ENCODE data around the gene RBKS.

GRCh38 chr2:27888790-27889189 is 1.4 kb downstream of the RBKS start:
- TF ChIP-seq USF2 (IDR thresholded peaks at IDR 0.05; ENCODE audit: borderline replicate concordance, low read depth, low read length) (no peak), YY1 (IDR thresholded peaks at IDR 0.05; ENCODE audit: low read depth) (no peak), CTCF (IDR thresholded peaks at IDR 0.05) (no peak), POLR2AphosphoS5 (IDR thresholded peaks at IDR 0.05; ENCODE audit: low read depth, low read length) (peak; percentile 57; the same call in 1 of the 2 replicates), MXI1 (IDR thresholded peaks at IDR 0.05; ENCODE audit: low read depth, low read length) (no peak), RAD21 (IDR thresholded peaks at IDR 0.05; ENCODE audit: low read length) (no peak), IRF3 (IDR thresholded peaks at IDR 0.05; ENCODE audit: low read depth, low read length) (no peak), TAF1 (IDR thresholded peaks at IDR 0.05; ENCODE audit: borderline replicate concordance, low read depth, low read length) (no peak), MAX (IDR thresholded peaks at IDR 0.05; ENCODE audit: low read depth) (no peak), RFX5 (IDR thresholded peaks at IDR 0.05; ENCODE audit: low read length) (no peak)

Data from SK-N-SH (cell line).